Ascending aorta (tissue), 2 donors: ENCODE results near the gene C1S. TPM values are rescaled to one million over a fixed set of nuclear protein-coding genes. Genes with fewer than 3 reads are reported as not detected.
"Not testable (repeated sequence)": the region's sequence is repeated elsewhere in the genome, so short reads cannot be mapped to it uniquely, and the experiment has no call there.

Experiments
- DNase-seq, 2 donors: peaks; one replicate each; pipeline ENCODE4 v3.0.0-alpha.2; 2019; ENCODE audit warnings: low spot score in 2 of 2
- H3K27ac ChIP-seq, 2 donors: fragments of 200-600 bp; sonication (generic); one replicate each; pipeline ENCODE4 v1.5.1; 2016 to 2017; ENCODE audit warnings: mild to moderate bottlenecking in 1 of 2
- H3K27me3 ChIP-seq: fragments of 200-600 bp; sonication (generic); one replicate; pipeline ENCODE4 v1.5.1; 2017
- H3K36me3 ChIP-seq, 2 donors: fragments of 200-600 bp; sonication (generic); one replicate each; pipeline ENCODE4 v1.5.1; 2016
- H3K4me1 ChIP-seq, 2 donors: fragments of 200-600 bp; sonication (generic); one replicate each; pipeline ENCODE4 v1.5.1; 2016 to 2017; ENCODE audit warnings: mild to moderate bottlenecking in 1 of 2
- H3K4me3 ChIP-seq, 2 donors: fragments of 200-600 bp; sonication (generic); one replicate each; pipeline ENCODE4 v1.5.1; 2016 to 2017; ENCODE audit warnings: mild to moderate bottlenecking in 1 of 2
- H3K9me3 ChIP-seq, 2 donors: fragments of 200-600 bp; sonication (generic); one replicate each; pipeline ENCODE4 v1.5.1; 2016
- intact Hi-C: fragments of 100-400 bp; cut with DNase I; formaldehyde crosslinking; loops from one replicate; pipeline ENCODE4 v1.15.1; 2023
- total RNA-seq: library from RNA; depleted of rRNA; stranded (reverse); fragments of >200 nt; gene quantifications from one replicate; pipeline ENCODE4 v1.1.0, GENCODE V29; 2016
- TF ChIP-seq, protein P1 (sequence below), 3 experiments: fragments of 200-600 bp in 2 of 3; fragments of 450-650 bp in 1 of 3; sonication (generic) in 2 of 3; IDR thresholded peaks; one replicate each; pipeline ENCODE4 v1.5.1; 2016 to 2019; ENCODE audit warnings: antibody characterized with exemption in 3 of 3, mild to moderate bottlenecking in 1 of 3, moderate library complexity in 1 of 3

The C1S gene
- total RNA-seq, 1 donor from 2014 or later, result 273 TPM

DNA sequence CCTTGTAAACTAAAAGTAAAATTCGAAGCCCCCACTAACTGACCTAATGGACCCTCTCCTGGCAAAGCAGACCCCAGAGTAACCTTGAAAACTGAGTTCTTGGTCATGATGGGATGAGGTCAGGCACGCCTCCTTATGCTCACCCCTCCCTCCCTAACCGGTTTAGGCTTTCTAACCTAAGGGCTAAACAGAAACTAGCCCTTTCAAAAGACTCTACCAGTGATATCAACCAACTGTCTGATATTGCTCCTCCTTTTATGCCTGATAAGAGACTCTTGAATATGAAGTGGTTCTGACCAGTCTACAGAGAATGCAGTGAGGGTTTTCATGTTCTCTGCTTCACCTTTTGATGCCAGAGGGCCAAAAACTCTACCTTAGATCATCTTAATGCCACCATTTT, 37.4 kb upstream of the C1S start:
- TF ChIP-seq, protein P1, sequence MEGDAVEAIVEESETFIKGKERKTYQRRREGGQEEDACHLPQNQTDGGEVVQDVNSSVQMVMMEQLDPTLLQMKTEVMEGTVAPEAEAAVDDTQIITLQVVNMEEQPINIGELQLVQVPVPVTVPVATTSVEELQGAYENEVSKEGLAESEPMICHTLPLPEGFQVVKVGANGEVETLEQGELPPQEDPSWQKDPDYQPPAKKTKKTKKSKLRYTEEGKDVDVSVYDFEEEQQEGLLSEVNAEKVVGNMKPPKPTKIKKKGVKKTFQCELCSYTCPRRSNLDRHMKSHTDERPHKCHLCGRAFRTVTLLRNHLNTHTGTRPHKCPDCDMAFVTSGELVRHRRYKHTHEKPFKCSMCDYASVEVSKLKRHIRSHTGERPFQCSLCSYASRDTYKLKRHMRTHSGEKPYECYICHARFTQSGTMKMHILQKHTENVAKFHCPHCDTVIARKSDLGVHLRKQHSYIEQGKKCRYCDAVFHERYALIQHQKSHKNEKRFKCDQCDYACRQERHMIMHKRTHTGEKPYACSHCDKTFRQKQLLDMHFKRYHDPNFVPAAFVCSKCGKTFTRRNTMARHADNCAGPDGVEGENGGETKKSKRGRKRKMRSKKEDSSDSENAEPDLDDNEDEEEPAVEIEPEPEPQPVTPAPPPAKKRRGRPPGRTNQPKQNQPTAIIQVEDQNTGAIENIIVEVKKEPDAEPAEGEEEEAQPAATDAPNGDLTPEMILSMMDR (IDR thresholded peaks at IDR 0.05), result no peak
- intact Hi-C loops, result no loop called here
- H3K9me3 ChIP-seq, result no peaks in the 10 kb centered on the region
- H3K4me3 ChIP-seq, result no peak overlapping the region
- H3K36me3 ChIP-seq, result no peaks in the 10 kb centered on the region
- DNase-seq, result no peak
- H3K4me1 ChIP-seq, result peaks cover 5% of the 10 kb centered on the region in 2 donors
- H3K27me3 ChIP-seq, result no peaks in the 10 kb centered on the region
- no peak overlapping the region for H3K27ac ChIP-seq

DNA sequence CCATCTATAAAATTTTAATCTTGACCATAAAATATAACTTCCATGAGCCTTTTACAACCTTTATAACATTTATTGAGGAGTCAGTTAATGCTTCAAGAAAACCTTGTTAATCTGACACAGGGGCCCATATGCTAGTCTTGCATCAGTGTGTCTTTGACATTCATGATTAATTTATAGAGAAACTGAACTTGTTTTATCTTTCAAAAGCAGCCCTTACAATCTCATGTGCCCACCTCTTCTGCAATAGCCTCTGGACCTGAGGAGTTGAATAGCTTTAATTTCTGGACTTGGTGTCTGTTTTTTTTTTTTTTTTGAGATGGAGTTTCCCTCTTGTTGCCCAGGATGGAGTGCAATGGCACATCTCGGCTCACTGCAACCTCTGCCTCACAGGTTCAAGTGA, 33.7 kb upstream of the C1S start:
- TF ChIP-seq, protein P1 (IDR thresholded peaks at IDR 0.05), result no peak
- H3K27me3 ChIP-seq, result no peaks in the 10 kb centered on the region
- H3K36me3 ChIP-seq, result no peaks in the 10 kb centered on the region
- intact Hi-C loops, result no loop called here
- no peaks in the 10 kb centered on the region for H3K4me1 ChIP-seq
- no peaks in the 10 kb centered on the region for H3K9me3 ChIP-seq
- no peak overlapping the region for H3K27ac ChIP-seq
- no peak overlapping the region for H3K4me3 ChIP-seq
- no peak for DNase-seq

DNA sequence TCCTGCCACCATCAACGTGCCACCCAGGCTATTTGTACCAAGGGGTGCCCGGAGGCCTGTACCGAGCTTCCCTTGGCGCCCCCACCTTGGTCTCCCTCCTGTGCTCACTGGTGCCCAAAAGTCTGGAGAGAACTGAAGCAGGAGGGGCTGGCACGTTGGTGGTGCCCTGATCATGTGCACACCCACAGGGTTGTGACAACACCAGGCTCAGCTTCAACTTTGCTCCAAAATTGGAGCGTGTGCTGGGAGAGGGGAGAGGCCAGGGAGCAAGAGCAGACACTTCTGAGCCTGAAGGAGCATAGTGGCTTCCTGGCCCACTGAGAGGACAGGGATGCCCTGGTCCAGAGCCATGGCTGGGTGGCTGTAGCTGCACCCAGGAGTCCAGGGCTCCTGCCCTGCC, 29.2 kb upstream of the C1S start:
- H3K27ac ChIP-seq, result no peak overlapping the region
- no peaks in the 10 kb centered on the region for H3K27me3 ChIP-seq
- no peak overlapping the region for H3K4me3 ChIP-seq
- no peaks in the 10 kb centered on the region for H3K36me3 ChIP-seq
- H3K9me3 ChIP-seq, result no peaks in the 10 kb centered on the region
- intact Hi-C loops, result no loop called here
- TF ChIP-seq, protein P1 (IDR thresholded peaks at IDR 0.05), result no peak
- no peaks in the 10 kb centered on the region for H3K4me1 ChIP-seq
- DNase-seq, result no peak

DNA sequence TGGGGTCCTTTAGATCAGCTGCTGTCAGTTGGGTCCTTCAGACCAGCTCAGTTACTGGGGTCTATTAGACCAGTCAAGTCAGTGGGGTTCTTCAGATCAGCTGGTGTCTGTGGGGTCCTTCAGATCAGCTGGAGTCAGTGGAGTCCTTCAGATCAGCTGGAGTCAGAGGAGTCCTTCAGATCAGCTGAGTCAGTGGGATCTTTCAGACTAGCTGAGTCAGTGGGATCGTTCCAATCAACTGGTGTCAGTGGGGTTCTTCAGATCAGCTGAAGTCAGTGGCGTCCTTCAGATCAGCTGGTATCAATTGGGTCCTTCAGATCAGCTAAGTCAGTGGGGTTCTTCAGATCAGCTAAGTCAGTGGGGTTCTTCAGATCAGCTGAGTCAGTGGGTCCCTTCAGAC, 27.5 kb upstream of the C1S start:
- H3K4me3 ChIP-seq, result no peak overlapping the region
- no peaks in the 10 kb centered on the region for H3K36me3 ChIP-seq
- intact Hi-C loops, result no loop called here
- TF ChIP-seq, protein P1 (IDR thresholded peaks at IDR 0.05), result no peak
- no peaks in the 10 kb centered on the region for H3K4me1 ChIP-seq
- H3K9me3 ChIP-seq, result no peaks in the 10 kb centered on the region
- no peak for DNase-seq
- H3K27ac ChIP-seq, result no peak overlapping the region
- H3K27me3 ChIP-seq, result no peaks in the 10 kb centered on the region

DNA sequence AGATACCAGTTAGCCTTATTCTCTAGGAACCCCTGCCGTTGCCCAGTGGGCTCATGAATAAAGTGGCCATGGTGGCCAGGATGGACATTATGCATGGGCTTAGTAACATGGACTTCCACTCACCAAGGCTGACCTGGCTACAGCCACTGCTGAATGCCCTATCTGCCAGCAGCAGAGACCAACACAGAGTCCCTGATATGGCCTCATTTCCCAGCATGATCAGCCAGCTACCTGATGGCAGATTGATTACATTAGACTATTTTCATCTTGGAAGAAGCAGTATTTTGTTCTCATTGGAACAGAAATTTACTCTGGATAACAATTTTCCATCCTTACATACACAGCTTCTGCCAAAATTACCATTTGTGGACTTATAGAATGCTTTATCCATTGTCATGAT, 26.1 kb upstream of the C1S start:
- no peak overlapping the region for H3K27ac ChIP-seq
- intact Hi-C loops, result no loop called here
- H3K9me3 ChIP-seq, result no peaks in the 10 kb centered on the region
- H3K36me3 ChIP-seq, result no peaks in the 10 kb centered on the region
- TF ChIP-seq, protein P1 (IDR thresholded peaks at IDR 0.05), result no peak
- no peak for DNase-seq
- H3K4me1 ChIP-seq, result no peaks in the 10 kb centered on the region
- no peaks in the 10 kb centered on the region for H3K27me3 ChIP-seq
- H3K4me3 ChIP-seq, result no peak overlapping the region

DNA sequence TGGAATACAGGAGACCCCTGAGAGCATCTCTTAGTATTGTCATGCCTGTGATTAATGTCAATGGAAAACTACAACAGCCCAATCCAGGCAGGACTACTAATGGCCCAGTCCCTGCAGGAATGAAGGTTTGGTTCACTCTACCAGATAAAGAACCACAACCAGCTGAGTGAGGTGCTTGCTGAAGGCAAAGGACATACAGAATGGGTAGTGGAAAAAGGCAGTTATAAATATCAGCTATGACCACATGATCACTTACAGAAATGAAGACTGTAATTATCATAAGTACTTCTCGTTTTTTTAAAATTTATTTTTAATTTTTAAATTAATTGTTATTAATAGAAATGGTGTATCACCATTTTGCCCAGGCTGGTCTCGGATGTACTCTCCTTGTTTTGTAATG, 25.1 kb upstream of the C1S start:
- TF ChIP-seq, protein P1 (IDR thresholded peaks at IDR 0.05), result no peak
- Histone ChIP-seq H3K4me1 (no peaks in the 10 kb centered on the region), H3K9me3 (no peaks in the 10 kb centered on the region), H3K27ac (no peak overlapping the region), H3K4me3 (no peak overlapping the region), H3K27me3 (no peaks in the 10 kb centered on the region), H3K36me3 (no peaks in the 10 kb centered on the region)
- intact Hi-C loops, result no loop called here
- DNase-seq, result no peak

DNA sequence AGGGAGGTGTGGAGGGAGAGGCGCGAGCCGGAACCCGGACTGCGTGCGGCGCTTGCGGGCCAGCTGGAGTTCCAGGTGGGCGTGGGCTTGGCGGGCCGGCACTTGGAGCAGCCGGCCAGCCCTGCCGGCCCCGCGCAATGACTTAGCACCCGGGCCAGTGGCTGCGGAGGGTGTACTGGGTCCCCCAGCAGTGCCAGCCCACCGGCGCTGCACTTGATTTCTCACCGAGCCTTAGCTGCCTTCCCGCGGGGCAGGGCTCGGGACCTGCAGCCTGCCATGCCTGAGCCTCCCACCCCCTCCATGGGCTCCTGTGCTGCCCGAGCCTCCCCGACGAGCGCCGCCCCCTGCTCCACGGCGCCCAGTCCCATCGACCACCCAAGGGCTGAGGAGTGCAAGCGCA, 23.1 kb upstream of the C1S start:
- intact Hi-C loops, H3K9me3 ChIP-seq, H3K36me3 ChIP-seq, DNase-seq, H3K27me3 ChIP-seq, H3K4me3 ChIP-seq, H3K27ac ChIP-seq, H3K4me1 ChIP-seq: not testable (repeated sequence)
